Naive thymus-derived CD4-positive, alpha-beta T cell (primary cell): ENCODE results near the gene DEFB131A. TPM values are rescaled to one million over a fixed set of nuclear protein-coding genes. Genes with fewer than 3 reads are reported as not detected.
"Not testable (repeated sequence)": the region's sequence is repeated elsewhere in the genome, so short reads cannot be mapped to it uniquely, and the experiment has no call there.

Experiments used
- ATAC-seq: fragments of 150-1000 bp; cut with Tn5 transposase; 2 replicates; pipeline ENCODE4 v1.10.0; 2021; ENCODE audit warnings: mild to moderate bottlenecking, moderate library complexity
- CTCF ChIA-PET: fragments of 350-600 bp; sonication (Branson Sonifier 250); formaldehyde crosslinking; loops from one replicate; lab custom pipeline; 2021; ENCODE audit warnings: antibody characterized with exemption; lab: Charles Lee
- POLR2A ChIA-PET: fragments of 350-600 bp; sonication (Branson Sonifier 250); formaldehyde crosslinking; loops from one replicate; lab custom pipeline; 2021; ENCODE audit warnings: antibody characterized with exemption, inconsistent platforms; lab: Charles Lee
- DNase-seq, 9 donors: peaks; one replicate each; pipeline versions ENCODE4 v3.0.0 to v3.0.0-alpha.2; 2020 to 2022; ENCODE audit warnings: mixed read lengths in 1 of 9
- H3K27ac ChIP-seq: one replicate; pipeline ENCODE4 v1.7.0; 2013; ENCODE audit warnings: mild to moderate bottlenecking, low read depth, low read length, moderate library complexity
- H3K27me3 ChIP-seq, 2 donors: one replicate each; pipeline ENCODE4 v1.7.0; 2013; ENCODE audit warnings: low read length in 2 of 2, mild to moderate bottlenecking in 2 of 2, moderate library complexity in 2 of 2; ENCODE audit not compliant: control insufficient read depth in 2 of 2, insufficient read depth in 2 of 2
- H3K36me3 ChIP-seq, 3 experiments: 1 replicate in 2 of 3; 2 replicates in 1 of 3; pipeline ENCODE4 v1.7.0; 2013; ENCODE audit warnings: low read length in 3 of 3, mild to moderate bottlenecking in 3 of 3, moderate library complexity in 1 of 3; ENCODE audit not compliant: insufficient read depth in 3 of 3, control insufficient read depth in 2 of 3
- H3K4me1 ChIP-seq, 2 donors: one replicate each; pipeline ENCODE4 v1.7.0; 2013; ENCODE audit warnings: low read length in 2 of 2, mild to moderate bottlenecking in 2 of 2, moderate library complexity in 1 of 2; ENCODE audit not compliant: control insufficient read depth in 2 of 2, insufficient read depth in 2 of 2
- H3K4me3 ChIP-seq: 2 replicates; pipeline ENCODE4 v1.7.0; 2013; ENCODE audit warnings: mild to moderate bottlenecking, low read length
- H3K9me3 ChIP-seq, 3 experiments: 1 replicate in 2 of 3; 2 replicates in 1 of 3; pipeline ENCODE4 v1.7.0; 2013; ENCODE audit warnings: low read length in 3 of 3; ENCODE audit not compliant: control insufficient read depth in 2 of 3
- H3K27ac Mint-ChIP-seq, 9 donors: one replicate each; pipeline ENCODE4 v1.8.0; 2020 to 2022; ENCODE audit warnings: mixed read lengths in 9 of 9, mild to moderate bottlenecking in 8 of 9, moderate library complexity in 5 of 9, inconsistent platforms in 2 of 9
- H3K27me3 Mint-ChIP-seq, 5 donors: one replicate each; pipeline ENCODE4 v1.8.0; 2021 to 2022; ENCODE audit warnings: mixed read lengths in 5 of 5, mild to moderate bottlenecking in 1 of 5
- H3K36me3 Mint-ChIP-seq, 5 donors: one replicate each; pipeline ENCODE4 v1.8.0; 2020 to 2022; ENCODE audit warnings: mixed read lengths in 5 of 5, mild to moderate bottlenecking in 3 of 5, inconsistent platforms in 1 of 5
- H3K4me1 Mint-ChIP-seq, 7 donors: one replicate each; pipeline ENCODE4 v1.8.0; 2020 to 2022; ENCODE audit warnings: mixed read lengths in 7 of 7, mild to moderate bottlenecking in 3 of 7, inconsistent platforms in 1 of 7
- H3K4me3 Mint-ChIP-seq, 10 donors: one replicate each; pipeline ENCODE4 v1.8.0; 2020 to 2022; ENCODE audit warnings: mild to moderate bottlenecking in 10 of 10, mixed read lengths in 10 of 10, moderate library complexity in 6 of 10, inconsistent platforms in 2 of 10
- H3K9me3 Mint-ChIP-seq, 11 donors: one replicate each; pipeline ENCODE4 v1.8.0; 2020 to 2022; ENCODE audit warnings: mixed read lengths in 11 of 11, mild to moderate bottlenecking in 4 of 11, inconsistent platforms in 1 of 11, moderate library complexity in 1 of 11
- intact Hi-C, 2 donors: fragments of 100-400 bp; cut with micrococcal nuclease; formaldehyde crosslinking; loops; one replicate each; pipeline ENCODE4 v1.15.1; 2023
- polyA plus RNA-seq, 2 donors: library from polyadenylated mRNA; unstranded; fragments of 300-500 nt; fragmentation: Illumina TruSeq; gene quantifications; one replicate each; pipeline ENCODE4 v1.2.3, GENCODE V29; 2021
- total RNA-seq, 6 experiments: library from RNA in 5 of 6; stranded (reverse) in 5 of 6; gene quantifications; 1 replicate in 5 of 6; 2 replicates in 1 of 6; pipeline ENCODE4 v1.2.3 and lab custom pipeline; 2021 to 2026

Gene DEFB131A
- total RNA-seq, result not detected
- not detected for polyA plus RNA-seq
- total RNA-seq (lab: John Stamatoyannopoulos, UW), result not detected

DNA sequence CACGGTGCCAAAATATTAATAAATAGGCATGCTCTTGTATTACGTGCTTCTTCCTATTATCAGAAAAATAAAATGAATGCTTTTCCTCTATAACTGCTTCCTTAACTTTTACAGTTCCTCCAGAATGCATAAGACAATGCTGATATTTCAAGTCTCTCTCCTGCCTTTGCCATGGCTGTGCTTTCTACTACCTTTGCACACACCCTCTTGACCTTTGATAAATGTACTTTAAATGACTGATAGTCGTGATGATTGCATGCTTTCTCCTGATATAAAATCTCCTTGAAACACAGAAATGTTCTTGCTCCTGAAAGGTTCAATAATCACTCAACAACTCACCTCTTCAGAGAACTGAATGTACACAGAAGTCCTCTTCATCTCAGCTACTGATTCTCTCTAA lies at the start of gene DEFB131A:
Gene DEFB131A, plus strand, starts transcription at position 301 of the 400 bp plus-strand sequence. CDS start 120 bp downstream, outside the sequence.
- ATAC-seq, H3K27ac Mint-ChIP-seq, CTCF ChIA-PET, H3K9me3 ChIP-seq, intact Hi-C loops, DNase-seq, H3K36me3 ChIP-seq, H3K4me1 ChIP-seq, H3K4me3 ChIP-seq, H3K27me3 ChIP-seq, H3K4me1 Mint-ChIP-seq, H3K27ac ChIP-seq, H3K9me3 Mint-ChIP-seq, H3K4me3 Mint-ChIP-seq, H3K36me3 Mint-ChIP-seq, POLR2A ChIA-PET: not testable (repeated sequence)
- H3K27me3 Mint-ChIP-seq, result peaks cover 2 to 26% (median 12%) of the 10 kb centered on the region in 5 donors

- intact Hi-C loops, DNase-seq, H3K27ac Mint-ChIP-seq, H3K4me1 ChIP-seq, CTCF ChIA-PET, ATAC-seq, H3K27ac ChIP-seq, H3K27me3 Mint-ChIP-seq, H3K9me3 Mint-ChIP-seq, H3K4me3 ChIP-seq, H3K27me3 ChIP-seq, H3K9me3 ChIP-seq, POLR2A ChIA-PET, H3K36me3 ChIP-seq, H3K4me1 Mint-ChIP-seq, H3K4me3 Mint-ChIP-seq, H3K36me3 Mint-ChIP-seq: not testable (repeated sequence)
Observed at GRCh38 chr4:9405774-9406173, 38.4 kb upstream of the DEFB131A start.

- H3K4me1 ChIP-seq, H3K4me3 Mint-ChIP-seq, H3K36me3 Mint-ChIP-seq, H3K27me3 ChIP-seq, H3K27ac Mint-ChIP-seq, H3K4me1 Mint-ChIP-seq, POLR2A ChIA-PET, H3K36me3 ChIP-seq, H3K27ac ChIP-seq, H3K9me3 ChIP-seq, H3K9me3 Mint-ChIP-seq, CTCF ChIA-PET, intact Hi-C loops, ATAC-seq, H3K4me3 ChIP-seq, DNase-seq, H3K27me3 Mint-ChIP-seq: not testable (repeated sequence)
Observed at GRCh38 chr4:9406491-9406890, 37.7 kb upstream of the DEFB131A start.

DNA sequence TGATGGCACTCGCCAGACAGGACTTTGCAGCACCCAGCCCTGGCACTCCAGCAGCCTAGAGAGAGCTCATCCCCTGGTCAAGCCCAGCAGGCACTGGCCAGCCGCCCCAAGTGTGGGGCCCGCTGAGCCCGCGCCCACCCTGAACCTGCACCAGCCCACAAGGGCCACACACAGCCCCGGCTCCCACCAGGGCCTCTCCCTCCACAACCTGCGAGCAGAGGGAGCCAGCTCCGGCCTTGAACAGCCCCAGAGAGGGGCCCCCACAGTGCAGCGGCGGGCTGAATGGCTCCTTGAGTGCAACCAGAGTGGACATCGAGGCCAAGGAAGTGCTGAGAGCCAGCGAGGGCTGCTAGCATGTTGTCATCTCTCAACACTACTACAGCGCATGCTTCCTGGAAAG lies 34.4 kb upstream of the DEFB131A start:
- no peak overlapping the region for H3K27ac Mint-ChIP-seq
- H3K27me3 Mint-ChIP-seq, result peaks cover 0 to 4% (median under 1%) of the 10 kb centered on the region in 5 donors
- CTCF ChIA-PET, result no interaction called here
- ATAC-seq (no peak), DNase-seq (no peak)
- POLR2A ChIA-PET, result no interaction called here
- H3K4me3 ChIP-seq, result no peak overlapping the region
- no peak overlapping the region for H3K27ac ChIP-seq
- H3K36me3 ChIP-seq, result no peaks in the 10 kb centered on the region
- no peaks in the 10 kb centered on the region for H3K4me1 Mint-ChIP-seq
- H3K4me3 Mint-ChIP-seq, result no peak overlapping the region
- no peaks in the 10 kb centered on the region for H3K27me3 ChIP-seq
- H3K9me3 Mint-ChIP-seq, result peaks cover 0 to 17% (median 5%) of the 10 kb centered on the region in 11 donors
- H3K36me3 Mint-ChIP-seq, result no peaks in the 10 kb centered on the region
- intact Hi-C loops, result no loop called here
- no peaks in the 10 kb centered on the region for H3K4me1 ChIP-seq
- no peaks in the 10 kb centered on the region for H3K9me3 ChIP-seq

- peaks cover 0 to 29% (median 4%) of the 10 kb centered on the region in 11 donors for H3K9me3 Mint-ChIP-seq
- H3K27ac ChIP-seq, POLR2A ChIA-PET, DNase-seq, H3K4me1 ChIP-seq, H3K27ac Mint-ChIP-seq, H3K27me3 ChIP-seq, H3K36me3 Mint-ChIP-seq, H3K4me3 Mint-ChIP-seq, H3K9me3 ChIP-seq, H3K36me3 ChIP-seq, ATAC-seq, H3K4me3 ChIP-seq, H3K4me1 Mint-ChIP-seq, intact Hi-C loops, CTCF ChIA-PET: not testable (repeated sequence)
- peaks cover 3 to 20% (median 12%) of the 10 kb centered on the region in 5 donors for H3K27me3 Mint-ChIP-seq
Observed at GRCh38 chr4:9421884-9422455, 22.2 kb upstream of the DEFB131A start.

GRCh38 chr4:9425916-9426315 lies 18.3 kb upstream of the DEFB131A start:
- H3K27me3 Mint-ChIP-seq, result peaks cover 0 to 16% (median 10%) of the 10 kb centered on the region in 5 donors
- intact Hi-C loops, H3K27ac ChIP-seq, H3K4me3 Mint-ChIP-seq, H3K36me3 Mint-ChIP-seq, H3K9me3 Mint-ChIP-seq, H3K36me3 ChIP-seq, H3K27ac Mint-ChIP-seq, ATAC-seq, DNase-seq, CTCF ChIA-PET, H3K4me1 Mint-ChIP-seq, H3K9me3 ChIP-seq, H3K4me3 ChIP-seq, POLR2A ChIA-PET, H3K27me3 ChIP-seq, H3K4me1 ChIP-seq: not testable (repeated sequence)

GRCh38 chr4:9430061-9430460 lies 14.2 kb upstream of the DEFB131A start:
- intact Hi-C loops, H3K27ac Mint-ChIP-seq, ATAC-seq, H3K4me3 Mint-ChIP-seq, H3K9me3 ChIP-seq, H3K36me3 Mint-ChIP-seq, H3K9me3 Mint-ChIP-seq, CTCF ChIA-PET, H3K4me1 Mint-ChIP-seq, DNase-seq, H3K27ac ChIP-seq, H3K4me3 ChIP-seq, H3K4me1 ChIP-seq, H3K36me3 ChIP-seq, POLR2A ChIA-PET, H3K27me3 ChIP-seq: not testable (repeated sequence)
- peaks cover 0 to 16% (median 12%) of the 10 kb centered on the region in 5 donors for H3K27me3 Mint-ChIP-seq
